HFF-Myc (cell line): Measurements from ENCODE around the gene GOLGA1.
A peak's percentile ranks its signal among the peaks of the same experiment; 100 is the strongest.

Source experiments
- DNase-seq: peaks from one replicate; pipeline ENCODE4 v3.0.0-alpha.2; 2011; ENCODE audit warnings: low read depth; ENCODE audit errors: extremely low read depth
- H3K4me3 ChIP-seq: replicated peaks from 2 replicates; pipeline ENCODE4 v1.5.1; 2011; ENCODE audit warnings: low read depth, mild to moderate bottlenecking, control low read depth, low read length
- CTCF ChIP-seq: IDR thresholded peaks from 2 replicates; pipeline ENCODE4 v1.5.1; 2012; ENCODE audit warnings: mild to moderate bottlenecking, low read depth, low read length, control low read depth; ENCODE audit errors: missing control alignments

Gene GOLGA1

GRCh38 chr9:124860582-124861341 lies 80.1 kb downstream of the GOLGA1 start:
- TF ChIP-seq CTCF: no peak
- no peak for DNase-seq
- H3K4me3 ChIP-seq: peak overlapping the region; percentile 100

GRCh38 chr9:124859803-124860581 lies 80.9 kb downstream of the GOLGA1 start:
- H3K4me3 ChIP-seq: peak overlapping the region; percentile 100

GRCh38 chr9:124858330-124859046 lies 82.4 kb downstream of the GOLGA1 start:
- no peak for DNase-seq
- TF ChIP-seq CTCF: peak; percentile 15
- peak overlapping the region; percentile 100 for H3K4me3 ChIP-seq

More at GRCh38 chr9:124859803-124860581, 80.9 kb downstream of the GOLGA1 start:
- no peak for DNase-seq
- no peak for TF ChIP-seq CTCF

- H3K4me3 ChIP-seq: no peak overlapping the region
- no peak for TF ChIP-seq CTCF
- DNase-seq: no peak
Measured at GRCh38 chr9:124857533-124858162, 83.2 kb downstream of the GOLGA1 start.

- peak; percentile 51 for TF ChIP-seq CTCF
- no peak for DNase-seq
- no peak overlapping the region for H3K4me3 ChIP-seq
Measured at GRCh38 chr9:124855944-124856765, 84.7 kb downstream of the GOLGA1 start.

GRCh38 chr9:124855566-124855943 lies 85.3 kb downstream of the GOLGA1 start:
- no peak for DNase-seq

More at GRCh38 chr9:124855566-124855943, 85.3 kb downstream of the GOLGA1 start:
- no peak overlapping the region for H3K4me3 ChIP-seq
- TF ChIP-seq CTCF: no peak
